Kidney (tissue), 14 donors: ENCODE results near the gene PPP2R2D. TPM values are rescaled to one million over a fixed set of nuclear protein-coding genes. Genes with fewer than 3 reads are reported as not detected.

Experiments
- DNase-seq, 5 donors: peaks; one replicate each; pipeline ENCODE4 v3.0.0-alpha.2; 2013 to 2020
- FAIRE-seq: peaks from 2 replicates; lab custom pipeline; 2012; peaks lifted over from hg19 to GRCh38; lab: Jason Lieb, UNC
- H3K27ac ChIP-seq, 2 donors: one replicate each; pipeline ENCODE4 v1.7.0; 2013; ENCODE audit warnings: low read depth in 2 of 2, low read length in 2 of 2, inconsistent platforms in 1 of 2
- H3K27me3 ChIP-seq: one replicate; pipeline ENCODE4 v1.7.1; 2013; ENCODE audit warnings: low read length, inconsistent platforms; ENCODE audit not compliant: control insufficient read depth, insufficient read depth
- H3K36me3 ChIP-seq, 3 donors: one replicate each; pipeline versions ENCODE4 v1.7.0 to v1.7.1; 2013; ENCODE audit warnings: low read length in 3 of 3, control low read depth in 1 of 3, inconsistent platforms in 1 of 3; ENCODE audit not compliant: insufficient read depth in 3 of 3, control insufficient read depth in 2 of 3
- H3K4me1 ChIP-seq, 3 donors: one replicate each; pipeline versions ENCODE4 v1.7.0 to v1.7.1; 2013; ENCODE audit warnings: low read length in 3 of 3, inconsistent platforms in 1 of 3, low read depth in 1 of 3; ENCODE audit not compliant: control insufficient read depth in 2 of 3, insufficient read depth in 2 of 3
- H3K4me3 ChIP-seq, 3 donors: one replicate each; pipeline versions ENCODE4 v1.7.0 to v1.8.1; 2013; ENCODE audit warnings: low read length in 3 of 3, control low read depth in 1 of 3, inconsistent platforms in 1 of 3
- H3K9ac ChIP-seq, 3 donors: one replicate each; pipeline versions ENCODE4 v1.7.0 to v1.7.1; 2013; ENCODE audit warnings: low read length in 3 of 3, control low read depth in 1 of 3, inconsistent platforms in 1 of 3
- H3K9me3 ChIP-seq, 3 donors: one replicate each; pipeline versions ENCODE4 v1.7.0 to v1.7.1; 2013; ENCODE audit warnings: low read length in 3 of 3, control low read depth in 1 of 3, inconsistent platforms in 1 of 3; ENCODE audit not compliant: control insufficient read depth in 2 of 3, insufficient read depth in 1 of 3
- CTCF ChIP-seq: IDR thresholded peaks from 3 replicates; pipeline ENCODE4 v1.5.1; 2012; ENCODE audit warnings: mild to moderate bottlenecking, moderate library complexity, borderline replicate concordance; ENCODE audit not compliant: insufficient read depth; ENCODE audit errors: extremely low read depth
- intact Hi-C: fragments of 100-400 bp; cut with DNase I; formaldehyde crosslinking; loops from one replicate; pipeline ENCODE4 v1.11.1; 2022
- polyA plus RNA-seq: library from polyadenylated mRNA; stranded (reverse); fragments of 350-450 nt; fragmentation: Illumina TruSeq; extraction: RNeasy Lipid Tissue Mini Kit (QIAGEN cat#74804); gene quantifications from one replicate; pipeline ENCODE4 v1.2.3, GENCODE V29; 2014; ENCODE audit warnings: low read depth, low replicate concordance; ENCODE audit not compliant: insufficient read depth
- total RNA-seq: library from RNA; stranded (reverse); fragmentation: NEBNext Ultra II Directional; extraction: Animal tissue kit (Norgen Biotek cat#: 25700); gene quantifications from one replicate; pipeline ENCODE4 v1.2.1, GENCODE V29; 2021
- donor health status: control.
- donor health status: control.
- donor health status: control.
- donor health status: control.
- donor health status: control.
- donor health status: DM: yes; HTN: yes; CAD: no.
- donor health status: Normal renal cell carcinoma (clear cell type).

The PPP2R2D gene
- total and polyA plus RNA-seq, 2 donors from 2014 or later: 28.3 to 34.8 TPM

GRCh38 chr10:131905267-131905571 lies 4.4 kb downstream of the PPP2R2D start:
- FAIRE-seq (no peak), DNase-seq (peak in 4 of 5 donors; percentile 24 to 44 (median 32))
- TF ChIP-seq CTCF: no peak
- H3K27ac ChIP-seq: peak overlapping the region in 1 of 2 donors; percentile 24
- no peaks in the 10 kb centered on the region for H3K9me3 ChIP-seq
- H3K36me3 ChIP-seq: peaks cover 3 to 10% (median 6%) of the 10 kb centered on the region in 3 donors
- intact Hi-C loops: no loop called here
- no peaks in the 10 kb centered on the region for H3K27me3 ChIP-seq
- peak overlapping the region in 1 of 3 donors; percentile 7 for H3K4me3 ChIP-seq
- H3K9ac ChIP-seq: peak overlapping the region in 1 of 3 donors; percentile 21
- H3K4me1 ChIP-seq: peaks cover 0 to 36% (median 29%) of the 10 kb centered on the region in 3 donors

GRCh38 chr10:131905603-131906268 lies 4.9 kb downstream of the PPP2R2D start:
- no peak for TF ChIP-seq CTCF
- H3K4me3 ChIP-seq: peak overlapping the region in 1 of 3 donors; percentile 7
- peak overlapping the region in 1 of 3 donors; percentile 21 for H3K9ac ChIP-seq
- intact Hi-C loops: no loop called here
- DNase-seq (peak in 2 of 5 donors; percentile 23 to 32), FAIRE-seq (no peak)
- peaks cover 0 to 41% (median 32%) of the 10 kb centered on the region in 3 donors for H3K4me1 ChIP-seq
- peak overlapping the region; percentile 12 to 24 for H3K27ac ChIP-seq
- no peaks in the 10 kb centered on the region for H3K9me3 ChIP-seq
- H3K36me3 ChIP-seq: peaks cover 3 to 10% (median 6%) of the 10 kb centered on the region in 3 donors
- no peaks in the 10 kb centered on the region for H3K27me3 ChIP-seq

- FAIRE-seq (no peak), DNase-seq (no peak)
- Histone ChIP-seq H3K27ac (peak overlapping the region in 1 of 2 donors; percentile 9), H3K27me3 (no peaks in the 10 kb centered on the region), H3K9me3 (no peaks in the 10 kb centered on the region), H3K4me3 (peak overlapping the region in 1 of 3 donors; percentile 20), H3K4me1 (peaks cover 0 to 45% (median 37%) of the 10 kb centered on the region in 3 donors), H3K9ac (no peak overlapping the region), H3K36me3 (peaks cover 3 to 10% (median 6%) of the 10 kb centered on the region in 3 donors)
- intact Hi-C loops: no loop called here
- TF ChIP-seq CTCF: no peak
Measured at GRCh38 chr10:131906269-131906639, 5.4 kb downstream of the PPP2R2D start.

GRCh38 chr10:131907679-131908078 lies 6.9 kb downstream of the PPP2R2D start:
- FAIRE-seq (no peak), DNase-seq (peak in 1 of 5 donors; percentile 7)
- intact Hi-C loops: no loop called here
- no peaks in the 10 kb centered on the region for H3K27me3 ChIP-seq
- no peak overlapping the region for H3K9ac ChIP-seq
- H3K27ac ChIP-seq: no peak overlapping the region
- peaks cover 0 to 41% (median 36%) of the 10 kb centered on the region in 3 donors for H3K4me1 ChIP-seq
- TF ChIP-seq CTCF: no peak
- peaks cover 6 to 10% (median 6%) of the 10 kb centered on the region in 3 donors for H3K36me3 ChIP-seq
- H3K4me3 ChIP-seq: no peak overlapping the region
- H3K9me3 ChIP-seq: no peaks in the 10 kb centered on the region
